DMS53 (cell line): ENCODE measurements around the gene PGAM2.
A peak's percentile ranks its signal among the peaks of the same experiment; 100 is the strongest.

Experiments
- DNase-seq: peaks from one replicate; lab custom pipeline; 2025; lab: John Stamatoyannopoulos, UW

Gene PGAM2

GRCh38 chr7:44103923-44104859 is 38.8 kb upstream of the PGAM2 start, which contains the start of gene AEBP1:
AEBP1 (plus strand) TSS chr7:44104345; CDS start chr7:44104666, 321 bp downstream.
- DNase-seq = peak; percentile 49

GRCh38 chr7:44103566-44103922 is 38.2 kb upstream of the PGAM2 start:
- no peak for DNase-seq

DNA sequence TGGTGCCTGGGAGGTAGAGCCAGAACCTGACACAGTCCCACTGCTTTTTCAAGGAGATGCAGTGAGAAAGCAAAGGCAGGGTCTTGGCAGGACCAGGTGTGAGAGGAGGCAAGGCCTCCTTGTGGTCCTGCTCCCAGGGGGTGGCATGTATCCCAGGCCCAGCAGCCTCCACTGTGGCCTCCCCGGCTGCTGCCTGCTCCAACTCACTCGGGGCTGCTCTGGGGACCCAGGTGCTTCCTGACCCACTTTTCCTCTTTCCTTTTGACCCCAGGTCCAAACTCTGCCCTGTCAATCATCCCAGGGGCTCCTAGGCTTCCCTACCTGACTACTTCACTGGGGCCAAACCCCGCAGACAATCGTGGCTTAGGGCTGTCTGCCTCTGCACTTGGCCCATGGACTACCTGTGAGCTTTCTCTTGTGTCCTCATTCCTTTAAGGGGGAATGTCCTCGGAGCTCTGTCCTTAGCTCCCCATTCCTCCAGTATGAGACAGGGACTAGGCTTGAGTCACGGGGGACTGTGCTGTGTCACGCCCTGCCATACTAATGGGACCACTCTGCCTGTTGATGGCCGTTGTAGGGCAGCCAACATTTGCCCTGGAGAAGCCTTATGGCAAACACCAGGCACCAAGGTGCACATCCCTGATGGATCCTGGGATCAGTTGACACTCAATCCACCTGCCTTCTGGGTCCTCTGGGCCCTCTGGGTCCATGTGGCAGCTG is 37.6 kb upstream of the PGAM2 start:
- DNase-seq = no peak

GRCh38 chr7:44101966-44102845 is 36.8 kb upstream of the PGAM2 start:
- no peak for DNase-seq

- DNase-seq = no peak
These were observed 36.1 kb upstream of the PGAM2 start for GRCh38 chr7:44101303-44101965.

DNA sequence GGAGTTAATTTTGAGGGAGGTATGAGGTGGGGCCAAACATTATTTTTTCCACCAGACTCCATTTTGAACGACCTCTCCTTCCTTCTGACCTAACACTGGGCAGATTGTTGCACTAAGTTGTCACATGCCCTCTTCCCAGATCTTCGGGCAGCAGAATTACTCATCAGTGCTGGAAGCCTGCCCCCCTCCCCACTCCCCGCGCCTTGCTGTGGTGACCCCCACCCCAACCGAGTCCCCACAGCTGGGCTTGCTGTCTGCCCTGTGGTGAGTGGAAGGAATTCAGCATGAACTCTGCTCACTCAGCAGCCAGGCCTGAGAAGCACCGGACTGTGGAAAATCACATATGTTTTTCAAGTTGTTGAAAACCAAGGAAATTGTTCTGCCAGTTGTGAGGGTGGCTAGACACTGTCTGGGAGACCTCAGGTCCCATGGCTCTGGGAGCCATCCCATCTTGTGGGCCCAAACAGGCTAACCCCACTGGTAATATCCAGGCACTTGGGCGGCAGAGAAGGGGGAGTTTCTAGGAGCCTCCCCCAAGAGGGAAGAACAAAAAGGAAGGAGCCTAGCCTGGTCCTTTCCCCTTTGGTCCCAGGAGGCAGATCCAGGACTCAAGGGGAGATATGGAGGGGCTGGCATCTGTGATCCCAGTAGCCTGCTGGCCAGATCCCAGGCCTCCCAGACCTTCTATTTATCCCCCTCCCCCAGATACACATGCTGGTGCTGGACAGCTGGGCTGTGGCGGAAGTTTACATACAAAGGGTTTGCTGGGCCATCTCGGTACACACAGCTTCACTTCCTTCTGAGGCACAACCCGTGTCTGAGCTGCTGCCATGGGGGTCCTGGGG is 35.3 kb upstream of the PGAM2 start:
- DNase-seq = no peak

DNA sequence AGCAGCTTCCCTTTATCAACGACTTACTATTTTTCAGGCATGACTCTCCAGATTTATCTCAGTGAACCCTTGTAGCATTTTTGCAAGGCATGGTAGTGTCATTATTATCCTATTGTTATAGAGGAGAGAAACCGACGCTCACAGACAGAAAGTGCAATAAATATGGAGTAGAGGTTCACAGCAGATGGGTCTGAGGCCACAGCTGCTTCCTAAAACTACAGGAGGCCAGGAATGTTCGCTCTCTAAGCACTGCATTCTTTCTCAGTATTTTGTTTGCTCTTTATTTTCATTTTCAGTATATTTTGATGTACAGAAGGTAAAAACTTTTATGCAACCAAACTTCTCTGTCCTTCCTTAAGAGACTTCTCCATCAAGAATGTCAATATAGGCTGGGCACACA is 34.3 kb upstream of the PGAM2 start:
- DNase-seq = no peak

GRCh38 chr7:44098092-44099068 is 33.0 kb upstream of the PGAM2 start:
- no peak for DNase-seq

- DNase-seq = no peak
These were observed 31.9 kb upstream of the PGAM2 start for GRCh38 chr7:44097064-44097932.

DNA sequence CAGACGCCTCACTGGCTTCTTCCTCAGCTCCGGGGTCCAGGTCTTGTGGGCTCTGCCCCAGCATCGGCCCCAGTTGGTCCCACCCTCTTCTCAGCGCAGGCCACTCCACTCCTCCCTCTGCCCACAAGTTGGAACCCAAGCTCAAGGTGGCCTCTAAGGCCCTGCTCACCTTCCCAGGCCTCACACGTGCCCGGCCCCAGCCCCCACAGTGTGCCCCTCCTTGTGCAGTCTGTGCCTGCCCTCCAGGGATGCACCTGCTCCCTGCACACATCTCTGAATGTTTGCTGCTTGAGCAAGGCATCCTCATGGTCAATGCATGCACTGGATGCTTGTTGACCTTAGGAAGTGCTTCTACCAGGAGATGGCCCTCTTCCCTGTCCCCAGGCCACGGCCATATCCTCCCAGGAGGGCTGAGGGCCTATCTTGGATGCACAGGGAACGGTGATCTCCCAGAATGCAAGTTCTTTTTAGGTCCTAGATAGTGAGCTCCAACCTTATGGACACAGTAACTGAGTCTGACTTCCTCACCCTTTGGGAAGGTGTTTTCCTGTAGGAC is 31.0 kb upstream of the PGAM2 start:
- no peak for DNase-seq

DNA sequence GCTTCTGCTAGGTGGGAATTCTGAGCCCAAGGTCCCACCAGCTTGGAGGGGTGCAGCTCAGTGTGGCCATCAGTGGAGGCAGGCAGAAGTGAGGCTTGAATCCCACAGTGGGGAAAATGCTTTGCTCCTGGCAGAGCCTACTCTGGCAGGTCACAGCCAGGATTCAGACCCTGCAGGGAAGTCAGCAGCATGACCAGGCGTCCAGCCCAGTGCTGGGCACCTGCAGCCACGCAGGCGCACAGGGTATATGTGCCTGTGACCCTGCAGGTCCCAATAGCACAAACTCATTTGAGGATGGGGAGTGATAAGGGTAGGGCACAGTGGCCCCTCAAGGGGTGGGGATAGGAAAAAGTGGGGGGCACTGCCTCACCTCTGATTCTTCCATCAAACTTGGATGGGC is 30.4 kb upstream of the PGAM2 start:
- no peak for DNase-seq

DNA sequence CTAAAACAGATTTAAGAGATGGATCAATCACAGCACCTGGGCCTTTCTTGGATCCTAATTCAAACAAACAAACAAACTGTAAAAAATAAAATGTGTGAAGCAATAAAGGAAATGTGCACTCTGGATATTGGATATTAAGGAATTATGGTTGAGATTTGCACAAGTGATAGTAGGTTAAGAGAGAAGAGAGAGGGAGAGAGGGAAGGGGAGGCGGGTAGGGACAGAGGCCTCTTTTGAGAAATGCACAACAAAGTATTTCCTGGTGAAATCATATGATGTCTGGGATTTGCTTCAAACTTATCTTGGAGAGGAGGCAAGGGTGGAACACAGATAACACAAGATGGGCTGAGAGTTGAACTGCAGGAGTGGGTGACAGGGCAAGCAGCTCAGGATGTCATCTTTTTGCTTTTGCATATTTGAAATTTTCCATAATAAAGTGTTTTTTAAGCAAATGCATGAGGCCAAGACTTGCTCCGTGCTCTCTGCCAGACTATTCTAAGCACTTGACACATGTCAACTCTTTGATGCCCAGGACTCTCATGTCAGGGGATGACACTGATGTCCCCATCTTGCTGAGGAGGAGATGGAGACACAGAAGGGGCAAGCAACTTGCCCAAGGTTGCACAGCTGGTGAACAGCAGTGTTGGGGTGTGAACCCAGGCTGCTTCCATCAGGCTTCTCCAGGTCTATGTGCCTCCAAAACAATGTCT is 29.7 kb upstream of the PGAM2 start:
- DNase-seq = no peak

DNA sequence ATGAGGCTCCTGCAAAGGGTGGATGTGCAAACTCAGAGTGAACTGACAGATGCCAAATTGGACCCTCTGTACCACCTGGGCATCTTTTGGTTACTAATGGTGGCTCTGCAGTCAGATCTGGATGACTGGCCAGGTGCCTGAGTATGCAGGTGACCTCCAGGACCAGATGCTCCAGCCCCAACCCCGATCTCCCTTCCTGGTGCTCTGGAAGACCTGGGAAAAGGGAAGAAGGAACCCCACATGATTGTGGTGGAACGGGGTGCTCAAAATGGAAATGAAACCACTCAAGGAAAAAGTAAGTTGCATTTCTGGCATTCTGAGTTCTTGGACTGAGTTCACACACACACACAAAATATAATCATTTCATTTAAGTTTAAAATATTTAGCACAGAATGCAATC is 29.0 kb upstream of the PGAM2 start:
- DNase-seq = no peak

DNA sequence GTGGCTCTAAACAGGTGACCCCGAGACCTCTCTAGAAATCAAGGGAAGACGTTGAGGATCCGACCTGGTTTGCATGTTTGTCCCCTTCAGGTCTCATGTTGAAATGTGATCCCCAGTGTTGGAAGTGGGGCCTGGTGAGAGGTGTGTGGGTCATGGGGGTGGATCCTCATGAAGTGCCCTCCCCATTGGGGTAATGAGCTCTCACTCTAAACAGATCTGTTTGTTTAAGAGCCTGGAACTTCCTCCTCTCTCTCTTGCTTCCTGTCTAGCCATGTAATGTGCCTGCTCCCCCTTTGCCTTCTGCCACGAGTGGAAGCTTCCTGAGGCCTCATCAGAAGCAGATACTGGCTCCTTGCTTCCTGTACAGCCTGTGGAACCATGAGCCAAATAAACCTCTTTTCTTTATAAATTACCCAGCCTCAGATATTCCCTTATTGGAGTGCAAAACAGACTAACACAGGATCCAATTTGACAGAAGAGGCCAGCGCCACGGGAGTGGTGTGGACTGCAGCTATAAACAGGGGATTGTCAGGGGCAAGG is 27.8 kb upstream of the PGAM2 start:
- DNase-seq = peak; percentile 32

GRCh38 chr7:44087911-44088838 is 22.8 kb upstream of the PGAM2 start:
- no peak for DNase-seq

DNA sequence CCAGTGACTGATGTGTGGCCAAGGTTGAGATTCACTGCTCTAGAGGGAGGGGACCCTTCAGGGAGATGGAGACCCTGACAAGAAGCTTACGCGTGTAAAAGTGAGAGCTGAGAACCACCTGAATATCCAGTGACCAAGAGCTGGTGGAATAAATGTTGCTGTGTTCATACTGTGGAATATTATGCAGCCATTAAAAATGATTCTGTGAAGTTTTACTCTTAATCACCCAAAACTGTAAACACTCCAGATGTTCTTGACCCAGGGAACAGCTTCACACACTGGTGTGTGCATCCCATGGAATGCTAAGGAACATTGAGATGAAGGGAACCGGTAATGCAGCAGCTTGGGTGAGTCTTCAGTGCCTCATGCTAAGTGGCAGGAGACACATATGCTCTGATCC is 21.3 kb upstream of the PGAM2 start:
- DNase-seq = no peak
